WTC11 (cell line): ENCODE measurements around the gene TSEN2. TPM values are rescaled to one million over a fixed set of nuclear protein-coding genes. Genes with fewer than 3 reads are reported as not detected.

Experiments used
- ATAC-seq: fragments of 200-7000 bp; cut with Tn5 transposase; 2 replicates; pipeline ENCODE4 v1.10.0; 2021; ENCODE audit warnings: mild to moderate bottlenecking, moderate library complexity
- CTCF ChIA-PET: fragments of 300-600 bp; sonication (Branson Sonifier 250); formaldehyde crosslinking; loops from one replicate; lab custom pipeline; 2021; ENCODE audit warnings: antibody characterized with exemption; lab: Charles Lee
- POLR2A ChIA-PET: fragments of 350-600 bp; sonication (Branson Sonifier 250); formaldehyde crosslinking; loops from one replicate; lab custom pipeline; 2021; ENCODE audit warnings: antibody characterized with exemption; lab: Charles Lee
- DNase-seq: peaks from one replicate; pipeline ENCODE4 v3.0.0; 2021; ENCODE audit warnings: low spot score
- H3K27ac Mint-ChIP-seq: 2 replicates; pipeline ENCODE4 v1.8.0; 2021; ENCODE audit warnings: mixed read lengths
- H3K27me3 Mint-ChIP-seq: 2 replicates; pipeline ENCODE4 v1.8.0; 2021; ENCODE audit warnings: low read depth, mild to moderate bottlenecking, moderate library complexity, mixed read lengths
- H3K36me3 Mint-ChIP-seq: 2 replicates; pipeline ENCODE4 v1.8.0; 2021; ENCODE audit warnings: mixed read lengths
- H3K4me1 Mint-ChIP-seq: 2 replicates; pipeline ENCODE4 v1.8.0; 2022; ENCODE audit warnings: mixed read lengths
- H3K4me3 Mint-ChIP-seq: 2 replicates; pipeline ENCODE4 v1.8.0; 2021; ENCODE audit warnings: mild to moderate bottlenecking, moderate library complexity, mixed read lengths
- H3K9me3 Mint-ChIP-seq: 2 replicates; pipeline ENCODE4 v1.8.0; 2021; ENCODE audit warnings: mixed read lengths
- HMGA2 ChIP-seq: fragments of 250-450 bp; sonication (Bioruptor Pico); IDR thresholded peaks from 2 replicates; pipeline ENCODE4 v1.4.0; 2021; ENCODE audit warnings: mild to moderate bottlenecking, moderate library complexity
- NFE2L1 ChIP-seq: sonication (generic); formaldehyde crosslinking; IDR thresholded peaks from 2 replicates; pipeline ENCODE4 v1.8.1; 2023; ENCODE audit warnings: missing genetic modification reagents
- NFYB ChIP-seq: sonication (generic); formaldehyde crosslinking; conservative IDR thresholded peaks from 2 replicates; pipeline ENCODE4 v1.8.0; 2022; ENCODE audit warnings: low read depth, missing genetic modification reagents
- ZNF121 ChIP-seq: sonication (generic); formaldehyde crosslinking; IDR thresholded peaks from 2 replicates; pipeline ENCODE4 v1.8.0; 2023; ENCODE audit warnings: missing genetic modification reagents
- ZNF219 ChIP-seq: sonication (generic); formaldehyde crosslinking; IDR thresholded peaks from 2 replicates; pipeline ENCODE4 v1.8.0; 2023; ENCODE audit warnings: missing genetic modification reagents, mild to moderate bottlenecking, borderline replicate concordance
- total RNA-seq: library from RNA; stranded (reverse); gene quantifications from 3 replicates; pipeline ENCODE4 v1.2.3, GENCODE V29; 2021
- TF ChIP-seq, protein P1 (sequence below): sonication (generic); formaldehyde crosslinking; IDR thresholded peaks from 2 replicates; pipeline ENCODE4 v1.8.1; 2023; ENCODE audit warnings: mild to moderate bottlenecking, missing genetic modification reagents, borderline replicate concordance
- TF ChIP-seq, protein P2 (sequence below): sonication (generic); formaldehyde crosslinking; IDR thresholded peaks from 2 replicates; pipeline ENCODE4 v1.8.0; 2023; ENCODE audit warnings: missing genetic modification reagents, mild to moderate bottlenecking, borderline replicate concordance
- TF ChIP-seq, protein P3 (sequence below): sonication (generic); formaldehyde crosslinking; IDR thresholded peaks from 2 replicates; pipeline ENCODE4 v1.8.1; 2022; ENCODE audit warnings: mild to moderate bottlenecking, moderate library complexity, missing genetic modification reagents
- TF ChIP-seq, protein P4 (sequence below): fragments of 250-450 bp; sonication (Bioruptor Pico); IDR thresholded peaks from 2 replicates; pipeline ENCODE4 v1.9.0; 2021; ENCODE audit warnings: mild to moderate bottlenecking
- TF ChIP-seq, protein P5 (sequence below): fragments of 250-450 bp; sonication (Bioruptor Pico); IDR thresholded peaks from 2 replicates; pipeline ENCODE4 v1.9.0; 2021; ENCODE audit warnings: mild to moderate bottlenecking, borderline replicate concordance

TSEN2 gene
- total RNA-seq, 1 experiment from 2014 or later = 21.1 TPM

DNA sequence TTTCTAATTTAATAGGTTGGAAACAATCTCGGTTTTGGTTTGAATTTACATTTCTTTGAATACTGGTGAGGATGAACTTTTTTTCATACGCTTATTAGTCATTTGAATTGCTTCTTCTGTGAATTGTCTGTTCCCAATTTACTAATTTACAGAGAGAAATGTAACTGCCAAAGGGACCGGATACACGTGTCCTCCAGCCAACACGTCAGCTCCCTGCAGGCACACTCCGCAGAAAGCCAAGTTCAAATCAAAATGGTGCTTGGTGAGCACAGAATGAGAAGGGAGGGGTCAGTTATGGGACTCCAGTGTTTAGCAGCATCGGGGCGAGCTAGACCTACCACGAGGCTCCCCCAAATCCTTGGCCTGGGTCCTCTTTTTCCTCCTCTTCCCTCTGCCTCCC, 10.8 kb upstream of the TSEN2 start (continued):
- TF ChIP-seq, protein P1, sequence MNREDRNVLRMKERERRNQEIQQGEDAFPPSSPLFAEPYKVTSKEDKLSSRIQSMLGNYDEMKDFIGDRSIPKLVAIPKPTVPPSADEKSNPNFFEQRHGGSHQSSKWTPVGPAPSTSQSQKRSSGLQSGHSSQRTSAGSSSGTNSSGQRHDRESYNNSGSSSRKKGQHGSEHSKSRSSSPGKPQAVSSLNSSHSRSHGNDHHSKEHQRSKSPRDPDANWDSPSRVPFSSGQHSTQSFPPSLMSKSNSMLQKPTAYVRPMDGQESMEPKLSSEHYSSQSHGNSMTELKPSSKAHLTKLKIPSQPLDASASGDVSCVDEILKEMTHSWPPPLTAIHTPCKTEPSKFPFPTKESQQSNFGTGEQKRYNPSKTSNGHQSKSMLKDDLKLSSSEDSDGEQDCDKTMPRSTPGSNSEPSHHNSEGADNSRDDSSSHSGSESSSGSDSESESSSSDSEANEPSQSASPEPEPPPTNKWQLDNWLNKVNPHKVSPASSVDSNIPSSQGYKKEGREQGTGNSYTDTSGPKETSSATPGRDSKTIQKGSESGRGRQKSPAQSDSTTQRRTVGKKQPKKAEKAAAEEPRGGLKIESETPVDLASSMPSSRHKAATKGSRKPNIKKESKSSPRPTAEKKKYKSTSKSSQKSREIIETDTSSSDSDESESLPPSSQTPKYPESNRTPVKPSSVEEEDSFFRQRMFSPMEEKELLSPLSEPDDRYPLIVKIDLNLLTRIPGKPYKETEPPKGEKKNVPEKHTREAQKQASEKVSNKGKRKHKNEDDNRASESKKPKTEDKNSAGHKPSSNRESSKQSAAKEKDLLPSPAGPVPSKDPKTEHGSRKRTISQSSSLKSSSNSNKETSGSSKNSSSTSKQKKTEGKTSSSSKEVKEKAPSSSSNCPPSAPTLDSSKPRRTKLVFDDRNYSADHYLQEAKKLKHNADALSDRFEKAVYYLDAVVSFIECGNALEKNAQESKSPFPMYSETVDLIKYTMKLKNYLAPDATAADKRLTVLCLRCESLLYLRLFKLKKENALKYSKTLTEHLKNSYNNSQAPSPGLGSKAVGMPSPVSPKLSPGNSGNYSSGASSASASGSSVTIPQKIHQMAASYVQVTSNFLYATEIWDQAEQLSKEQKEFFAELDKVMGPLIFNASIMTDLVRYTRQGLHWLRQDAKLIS = no peak
- TF ChIP-seq, protein P2, sequence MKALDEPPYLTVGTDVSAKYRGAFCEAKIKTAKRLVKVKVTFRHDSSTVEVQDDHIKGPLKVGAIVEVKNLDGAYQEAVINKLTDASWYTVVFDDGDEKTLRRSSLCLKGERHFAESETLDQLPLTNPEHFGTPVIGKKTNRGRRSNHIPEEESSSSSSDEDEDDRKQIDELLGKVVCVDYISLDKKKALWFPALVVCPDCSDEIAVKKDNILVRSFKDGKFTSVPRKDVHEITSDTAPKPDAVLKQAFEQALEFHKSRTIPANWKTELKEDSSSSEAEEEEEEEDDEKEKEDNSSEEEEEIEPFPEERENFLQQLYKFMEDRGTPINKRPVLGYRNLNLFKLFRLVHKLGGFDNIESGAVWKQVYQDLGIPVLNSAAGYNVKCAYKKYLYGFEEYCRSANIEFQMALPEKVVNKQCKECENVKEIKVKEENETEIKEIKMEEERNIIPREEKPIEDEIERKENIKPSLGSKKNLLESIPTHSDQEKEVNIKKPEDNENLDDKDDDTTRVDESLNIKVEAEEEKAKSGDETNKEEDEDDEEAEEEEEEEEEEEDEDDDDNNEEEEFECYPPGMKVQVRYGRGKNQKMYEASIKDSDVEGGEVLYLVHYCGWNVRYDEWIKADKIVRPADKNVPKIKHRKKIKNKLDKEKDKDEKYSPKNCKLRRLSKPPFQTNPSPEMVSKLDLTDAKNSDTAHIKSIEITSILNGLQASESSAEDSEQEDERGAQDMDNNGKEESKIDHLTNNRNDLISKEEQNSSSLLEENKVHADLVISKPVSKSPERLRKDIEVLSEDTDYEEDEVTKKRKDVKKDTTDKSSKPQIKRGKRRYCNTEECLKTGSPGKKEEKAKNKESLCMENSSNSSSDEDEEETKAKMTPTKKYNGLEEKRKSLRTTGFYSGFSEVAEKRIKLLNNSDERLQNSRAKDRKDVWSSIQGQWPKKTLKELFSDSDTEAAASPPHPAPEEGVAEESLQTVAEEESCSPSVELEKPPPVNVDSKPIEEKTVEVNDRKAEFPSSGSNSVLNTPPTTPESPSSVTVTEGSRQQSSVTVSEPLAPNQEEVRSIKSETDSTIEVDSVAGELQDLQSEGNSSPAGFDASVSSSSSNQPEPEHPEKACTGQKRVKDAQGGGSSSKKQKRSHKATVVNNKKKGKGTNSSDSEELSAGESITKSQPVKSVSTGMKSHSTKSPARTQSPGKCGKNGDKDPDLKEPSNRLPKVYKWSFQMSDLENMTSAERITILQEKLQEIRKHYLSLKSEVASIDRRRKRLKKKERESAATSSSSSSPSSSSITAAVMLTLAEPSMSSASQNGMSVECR (CRISPR knock-in tag) = no peak
- TF ChIP-seq HMGA2 = no peak
- TF ChIP-seq, all 79 proteins: peak for 0

DNA sequence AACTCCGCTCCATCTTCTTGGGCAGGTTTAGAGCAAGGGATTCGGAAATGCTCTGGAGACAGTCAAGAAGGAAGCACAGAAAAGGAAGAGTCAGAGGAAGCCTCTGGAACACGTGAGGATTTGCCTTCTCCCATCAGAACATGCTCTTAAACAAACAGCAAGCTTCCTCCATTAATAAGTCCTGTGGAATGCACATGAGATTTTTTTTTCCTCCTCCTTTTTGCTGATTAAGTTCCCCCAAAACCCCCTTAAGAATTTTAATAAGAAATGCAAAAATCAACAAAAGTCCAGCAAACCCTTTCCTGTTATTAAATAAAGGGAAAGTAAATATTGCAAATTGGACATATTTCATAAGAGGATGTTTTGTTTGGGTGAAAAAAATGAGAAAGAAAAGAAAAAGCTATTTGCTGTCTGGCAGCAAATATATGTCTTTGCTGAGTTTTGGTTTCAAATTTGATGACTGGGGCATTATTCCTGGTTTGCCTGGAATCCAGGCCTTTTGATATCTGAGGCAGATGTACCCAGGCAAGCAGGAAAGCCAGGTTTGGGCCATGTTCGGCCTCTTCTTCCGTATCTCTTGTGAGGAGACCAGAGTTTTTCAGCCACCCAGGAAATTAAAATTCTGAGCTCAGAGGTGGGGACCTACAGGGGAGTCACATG, 7.9 kb upstream of the TSEN2 start:
- ChIA-PET POLR2A (no interaction called here), CTCF (no interaction called here)
- no peaks in the 10 kb centered on the region for H3K9me3 Mint-ChIP-seq
- no peak for TF ChIP-seq NFYB (CRISPR knock-in tag)
- peaks cover 13% of the 10 kb centered on the region; the same call in 1 of the 2 replicates for H3K4me1 Mint-ChIP-seq
- H3K4me3 Mint-ChIP-seq = no peak overlapping the region
- H3K27me3 Mint-ChIP-seq = no peaks in the 10 kb centered on the region
- H3K36me3 Mint-ChIP-seq = no peaks in the 10 kb centered on the region
- H3K27ac Mint-ChIP-seq = no peak overlapping the region
- no peak for ATAC-seq
- DNase-seq = no peak

DNA sequence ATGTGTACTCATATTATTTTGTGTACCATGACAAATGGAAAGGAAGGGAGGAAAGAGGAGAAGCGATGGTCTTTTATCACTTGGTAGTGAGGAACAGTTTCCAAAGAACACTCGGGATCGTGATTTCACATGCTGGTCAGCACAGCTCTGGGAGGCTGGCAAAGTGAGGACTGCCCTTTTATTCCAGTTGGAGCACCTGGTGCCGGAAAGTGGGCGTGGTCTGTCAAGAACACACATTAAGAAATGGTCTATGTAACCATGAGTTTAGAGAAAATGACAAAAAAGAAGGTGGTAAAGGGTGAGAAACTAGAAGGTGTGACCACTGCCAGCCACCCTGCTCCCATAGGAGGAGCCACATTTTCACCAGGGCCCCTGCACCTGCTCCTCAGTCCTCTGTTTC, 7.0 kb upstream of the TSEN2 start:
- H3K27me3 Mint-ChIP-seq = no peaks in the 10 kb centered on the region
- no peak for TF ChIP-seq ZNF219 (CRISPR knock-in tag)
- TF ChIP-seq, protein P3, sequence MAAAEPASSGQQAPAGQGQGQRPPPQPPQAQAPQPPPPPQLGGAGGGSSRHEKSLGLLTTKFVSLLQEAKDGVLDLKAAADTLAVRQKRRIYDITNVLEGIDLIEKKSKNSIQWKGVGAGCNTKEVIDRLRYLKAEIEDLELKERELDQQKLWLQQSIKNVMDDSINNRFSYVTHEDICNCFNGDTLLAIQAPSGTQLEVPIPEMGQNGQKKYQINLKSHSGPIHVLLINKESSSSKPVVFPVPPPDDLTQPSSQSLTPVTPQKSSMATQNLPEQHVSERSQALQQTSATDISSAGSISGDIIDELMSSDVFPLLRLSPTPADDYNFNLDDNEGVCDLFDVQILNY = no peak
- TF ChIP-seq, all 79 proteins: peak for 0
- Mint-ChIP-seq H3K4me3 (no peak overlapping the region), H3K27ac (no peak overlapping the region), H3K9me3 (no peaks in the 10 kb centered on the region), H3K36me3 (no peaks in the 10 kb centered on the region), H3K4me1 (peaks cover 12% of the 10 kb centered on the region; the same call in 1 of the 2 replicates)
- ATAC-seq (no peak), DNase-seq (no peak)
- POLR2A ChIA-PET = no interaction called here
- CTCF ChIA-PET = interaction anchor here (1.0 kb wide), 1 partner anchor 342 kb away, joined by 4 read pairs; no protein-coding TSS in a partner anchor

DNA sequence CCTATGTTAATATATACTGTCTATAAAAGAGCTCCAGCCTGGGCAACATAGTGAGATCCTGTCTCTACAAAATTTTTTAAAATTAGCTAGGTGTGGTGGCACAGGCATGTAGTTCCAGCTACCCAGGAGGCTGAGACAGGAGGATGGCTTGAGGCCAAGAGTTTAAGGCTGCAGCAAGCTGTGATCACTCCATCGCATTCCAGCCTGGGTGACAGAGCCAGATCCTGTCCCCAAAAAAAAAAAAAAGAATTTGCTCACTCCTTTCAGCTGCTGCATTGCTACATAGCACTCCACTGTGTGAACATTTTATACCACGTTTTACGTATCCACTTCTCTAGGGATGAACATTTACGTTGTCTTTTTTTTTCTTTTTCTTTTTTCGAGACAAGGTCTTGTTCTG, 6.0 kb upstream of the TSEN2 start:
- ChIA-PET CTCF (interaction anchor here (2.0 to 2.3 kb wide), 3 partner anchors 17 to 284 kb away, joined by 9 to 24 read pairs (median 17); no protein-coding TSS in a partner anchor), POLR2A (no interaction called here)
- peaks cover 11% of the 10 kb centered on the region for H3K4me1 Mint-ChIP-seq
- H3K9me3 Mint-ChIP-seq = no peaks in the 10 kb centered on the region
- no peak overlapping the region for H3K27ac Mint-ChIP-seq
- H3K4me3 Mint-ChIP-seq = no peak overlapping the region
- H3K27me3 Mint-ChIP-seq = no peaks in the 10 kb centered on the region; the same call in 1 of the 2 replicates
- DNase-seq (no peak), ATAC-seq (no peak)
- H3K36me3 Mint-ChIP-seq = no peaks in the 10 kb centered on the region
- TF ChIP-seq, protein P4, sequence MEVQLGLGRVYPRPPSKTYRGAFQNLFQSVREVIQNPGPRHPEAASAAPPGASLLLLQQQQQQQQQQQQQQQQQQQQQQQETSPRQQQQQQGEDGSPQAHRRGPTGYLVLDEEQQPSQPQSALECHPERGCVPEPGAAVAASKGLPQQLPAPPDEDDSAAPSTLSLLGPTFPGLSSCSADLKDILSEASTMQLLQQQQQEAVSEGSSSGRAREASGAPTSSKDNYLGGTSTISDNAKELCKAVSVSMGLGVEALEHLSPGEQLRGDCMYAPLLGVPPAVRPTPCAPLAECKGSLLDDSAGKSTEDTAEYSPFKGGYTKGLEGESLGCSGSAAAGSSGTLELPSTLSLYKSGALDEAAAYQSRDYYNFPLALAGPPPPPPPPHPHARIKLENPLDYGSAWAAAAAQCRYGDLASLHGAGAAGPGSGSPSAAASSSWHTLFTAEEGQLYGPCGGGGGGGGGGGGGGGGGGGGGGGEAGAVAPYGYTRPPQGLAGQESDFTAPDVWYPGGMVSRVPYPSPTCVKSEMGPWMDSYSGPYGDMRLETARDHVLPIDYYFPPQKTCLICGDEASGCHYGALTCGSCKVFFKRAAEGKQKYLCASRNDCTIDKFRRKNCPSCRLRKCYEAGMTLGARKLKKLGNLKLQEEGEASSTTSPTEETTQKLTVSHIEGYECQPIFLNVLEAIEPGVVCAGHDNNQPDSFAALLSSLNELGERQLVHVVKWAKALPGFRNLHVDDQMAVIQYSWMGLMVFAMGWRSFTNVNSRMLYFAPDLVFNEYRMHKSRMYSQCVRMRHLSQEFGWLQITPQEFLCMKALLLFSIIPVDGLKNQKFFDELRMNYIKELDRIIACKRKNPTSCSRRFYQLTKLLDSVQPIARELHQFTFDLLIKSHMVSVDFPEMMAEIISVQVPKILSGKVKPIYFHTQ (CRISPR knock-in tag) = no peak
- no peak for TF ChIP-seq ZNF121 (CRISPR knock-in tag)
- TF ChIP-seq, protein P5, sequence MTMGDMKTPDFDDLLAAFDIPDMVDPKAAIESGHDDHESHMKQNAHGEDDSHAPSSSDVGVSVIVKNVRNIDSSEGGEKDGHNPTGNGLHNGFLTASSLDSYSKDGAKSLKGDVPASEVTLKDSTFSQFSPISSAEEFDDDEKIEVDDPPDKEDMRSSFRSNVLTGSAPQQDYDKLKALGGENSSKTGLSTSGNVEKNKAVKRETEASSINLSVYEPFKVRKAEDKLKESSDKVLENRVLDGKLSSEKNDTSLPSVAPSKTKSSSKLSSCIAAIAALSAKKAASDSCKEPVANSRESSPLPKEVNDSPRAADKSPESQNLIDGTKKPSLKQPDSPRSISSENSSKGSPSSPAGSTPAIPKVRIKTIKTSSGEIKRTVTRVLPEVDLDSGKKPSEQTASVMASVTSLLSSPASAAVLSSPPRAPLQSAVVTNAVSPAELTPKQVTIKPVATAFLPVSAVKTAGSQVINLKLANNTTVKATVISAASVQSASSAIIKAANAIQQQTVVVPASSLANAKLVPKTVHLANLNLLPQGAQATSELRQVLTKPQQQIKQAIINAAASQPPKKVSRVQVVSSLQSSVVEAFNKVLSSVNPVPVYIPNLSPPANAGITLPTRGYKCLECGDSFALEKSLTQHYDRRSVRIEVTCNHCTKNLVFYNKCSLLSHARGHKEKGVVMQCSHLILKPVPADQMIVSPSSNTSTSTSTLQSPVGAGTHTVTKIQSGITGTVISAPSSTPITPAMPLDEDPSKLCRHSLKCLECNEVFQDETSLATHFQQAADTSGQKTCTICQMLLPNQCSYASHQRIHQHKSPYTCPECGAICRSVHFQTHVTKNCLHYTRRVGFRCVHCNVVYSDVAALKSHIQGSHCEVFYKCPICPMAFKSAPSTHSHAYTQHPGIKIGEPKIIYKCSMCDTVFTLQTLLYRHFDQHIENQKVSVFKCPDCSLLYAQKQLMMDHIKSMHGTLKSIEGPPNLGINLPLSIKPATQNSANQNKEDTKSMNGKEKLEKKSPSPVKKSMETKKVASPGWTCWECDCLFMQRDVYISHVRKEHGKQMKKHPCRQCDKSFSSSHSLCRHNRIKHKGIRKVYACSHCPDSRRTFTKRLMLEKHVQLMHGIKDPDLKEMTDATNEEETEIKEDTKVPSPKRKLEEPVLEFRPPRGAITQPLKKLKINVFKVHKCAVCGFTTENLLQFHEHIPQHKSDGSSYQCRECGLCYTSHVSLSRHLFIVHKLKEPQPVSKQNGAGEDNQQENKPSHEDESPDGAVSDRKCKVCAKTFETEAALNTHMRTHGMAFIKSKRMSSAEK (CRISPR knock-in tag) = no peak
- no peak for TF ChIP-seq NFE2L1 (CRISPR knock-in tag)
